ENCODE measurements around the gene KLF2. TPM values are rescaled to one million over a fixed set of nuclear protein-coding genes. Genes with fewer than 3 reads are reported as not detected.
A peak's percentile ranks its signal among the peaks of the same experiment; 100 is the strongest.

Gene KLF2
- 39.9 TPM for polyA plus RNA-seq (2013, experiment 1 of 2)
- 38.0 TPM for polyA plus RNA-seq (2013, experiment 2 of 2)

GRCh38 chr19:16324384-16325160 lies at the start of gene KLF2:
TSS of gene KLF2 (plus strand) at chr19:16324826. CDS start at chr19:16324924, 98 bp downstream.
- under 1% methylated on average over 69 of the region's 105 CpGs for WGBS
- Histone ChIP-seq H2BK15ac (ENCODE audit: low read depth, poor library complexity, severe bottlenecking) (peak within 1 kb of the TSS; percentile 44), H2AK5ac (ENCODE audit: low read length, severe bottlenecking) (no peak within 1 kb of the TSS), H4K8ac (ENCODE audit: low read length) (peak within 1 kb of the TSS; percentile 83), H3K27me3 (ENCODE audit: control insufficient read depth in 1 of 2, insufficient read depth in 1 of 2, low read length in 2 of 2) (peaks cover 1 to 5% of the 10 kb centered on the region in 2 experiments), H3K18ac (ENCODE audit: low read depth in 1 of 2, low read length in 2 of 2) (peak within 1 kb of the TSS; percentile 95 to 100), H3K9me3 (ENCODE audit: control insufficient read depth, low read length) (no peaks in the 10 kb centered on the region), H3K4me3 (ENCODE audit: insufficient read depth in 1 of 2, low read depth in 1 of 2, low read length in 2 of 2) (peak within 1 kb of the TSS; percentile 77 to 78), H4K91ac (ENCODE audit: low read length) (peak within 1 kb of the TSS; percentile 43), H3K27ac (ENCODE audit: low read length, poor library complexity, severe bottlenecking) (no peak within 1 kb of the TSS), H3K79me1 (replicated peaks; ENCODE audit: low read length, poor library complexity, severe bottlenecking) (peaks cover 3% of the 10 kb centered on the region), H2BK12ac (ENCODE audit: low read length in 2 of 2) (peak within 1 kb of the TSS in 1 of 2 experiments; percentile 79), H3K4me2 (ENCODE audit: low read length, poor library complexity, severe bottlenecking) (peak within 1 kb of the TSS; percentile 96), H3K4ac (ENCODE audit: low read depth in 1 of 2, low read length in 2 of 2) (peak within 1 kb of the TSS; percentile 69 to 77), H3K36me3 (ENCODE audit: control insufficient read depth in 1 of 2, insufficient read depth in 2 of 2, low read depth in 1 of 2, low read length in 2 of 2) (peaks cover 5 to 14% of the 10 kb centered on the region in 2 experiments), H2BK120ac (ENCODE audit: low read depth, low read length) (peak within 1 kb of the TSS; percentile 71), H2BK5ac (ENCODE audit: low read depth, low read length, poor library complexity, severe bottlenecking) (no peak within 1 kb of the TSS), H3K4me1 (ENCODE audit: control insufficient read depth, insufficient read depth, low read depth, low read length) (peaks cover 26% of the 10 kb centered on the region), H3K9ac (ENCODE audit: low read length) (peak within 1 kb of the TSS; percentile 95), H3K14ac (ENCODE audit: low read length in 2 of 2) (peak within 1 kb of the TSS in 1 of 2 experiments; percentile 79), H3K23ac (ENCODE audit: low read length in 2 of 2) (peak within 1 kb of the TSS; percentile 85 to 91), H2AFZ (ENCODE audit: low read depth, low read length) (peak within 1 kb of the TSS; percentile 79)
- DNase-seq = peak; percentile 92

- Histone ChIP-seq H2BK120ac (ENCODE audit: low read depth, low read length) (no peak overlapping the region), H2BK15ac (ENCODE audit: low read depth, poor library complexity, severe bottlenecking) (no peak overlapping the region), H4K8ac (ENCODE audit: low read length) (no peak overlapping the region), H2AK5ac (ENCODE audit: low read length, severe bottlenecking) (no peak overlapping the region), H3K4me3 (ENCODE audit: insufficient read depth in 1 of 2, low read depth in 1 of 2, low read length in 2 of 2) (no peak overlapping the region), H3K36me3 (ENCODE audit: control insufficient read depth in 1 of 2, insufficient read depth in 2 of 2, low read depth in 1 of 2, low read length in 2 of 2) (no peaks in the 10 kb centered on the region), H3K27me3 (ENCODE audit: control insufficient read depth in 1 of 2, insufficient read depth in 1 of 2, low read length in 2 of 2) (peaks cover 0 to 34% of the 10 kb centered on the region in 2 experiments), H3K14ac (ENCODE audit: low read length in 2 of 2) (no peak overlapping the region), H2AFZ (ENCODE audit: low read depth, low read length) (no peak overlapping the region), H2BK12ac (ENCODE audit: low read length in 2 of 2) (no peak overlapping the region), H3K4ac (ENCODE audit: low read depth in 1 of 2, low read length in 2 of 2) (no peak overlapping the region), H3K4me1 (ENCODE audit: control insufficient read depth, insufficient read depth, low read depth, low read length) (peaks cover 8% of the 10 kb centered on the region), H2BK5ac (ENCODE audit: low read depth, low read length, poor library complexity, severe bottlenecking) (no peak overlapping the region), H3K18ac (ENCODE audit: low read depth in 1 of 2, low read length in 2 of 2) (no peak overlapping the region), H3K9me3 (ENCODE audit: control insufficient read depth, low read length) (no peaks in the 10 kb centered on the region), H3K23ac (ENCODE audit: low read length in 2 of 2) (no peak overlapping the region), H3K27ac (ENCODE audit: low read length, poor library complexity, severe bottlenecking) (no peak overlapping the region), H3K9ac (ENCODE audit: low read length) (no peak overlapping the region), H4K91ac (ENCODE audit: low read length) (no peak overlapping the region), H3K4me2 (ENCODE audit: low read length, poor library complexity, severe bottlenecking) (no peak overlapping the region), H3K79me1 (replicated peaks; ENCODE audit: low read length, poor library complexity, severe bottlenecking) (no peaks in the 10 kb centered on the region)
- DNase-seq = no peak
- WGBS = 93% methylated on average over 4 of the region's 4 CpGs
Measured at GRCh38 chr19:16280306-16280705, 44.3 kb upstream of the KLF2 start.

DNA sequence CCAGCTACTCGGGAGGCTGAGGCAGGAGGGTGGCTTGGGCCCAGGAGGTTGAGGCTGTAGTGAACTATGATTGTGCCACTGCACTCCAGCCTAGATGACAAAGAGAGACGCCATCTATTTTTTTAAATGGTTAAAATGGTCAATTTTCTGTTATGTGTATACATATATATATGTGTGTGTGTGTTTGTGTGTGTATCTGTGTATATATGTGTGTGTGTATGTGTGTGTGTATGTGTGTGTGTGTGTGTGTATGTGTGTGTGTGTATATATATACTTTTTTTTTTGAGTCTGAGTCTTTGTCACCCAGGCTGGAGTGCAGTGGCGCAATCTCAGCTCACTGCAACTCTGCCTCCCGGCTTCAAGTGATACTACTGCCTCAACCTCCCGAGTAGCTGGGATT lies 42.9 kb upstream of the KLF2 start:
- 95% methylated on average over 4 of the region's 5 CpGs for WGBS
- Histone ChIP-seq H3K18ac (ENCODE audit: low read depth in 1 of 2, low read length in 2 of 2) (no peak overlapping the region), H3K27ac (ENCODE audit: low read length, poor library complexity, severe bottlenecking) (no peak overlapping the region), H2AFZ (ENCODE audit: low read depth, low read length) (no peak overlapping the region), H4K8ac (ENCODE audit: low read length) (no peak overlapping the region), H2BK5ac (ENCODE audit: low read depth, low read length, poor library complexity, severe bottlenecking) (no peak overlapping the region), H2AK5ac (ENCODE audit: low read length, severe bottlenecking) (no peak overlapping the region), H3K14ac (ENCODE audit: low read length in 2 of 2) (no peak overlapping the region), H3K4ac (ENCODE audit: low read depth in 1 of 2, low read length in 2 of 2) (no peak overlapping the region), H2BK15ac (ENCODE audit: low read depth, poor library complexity, severe bottlenecking) (no peak overlapping the region), H3K9me3 (ENCODE audit: control insufficient read depth, low read length) (no peaks in the 10 kb centered on the region), H3K27me3 (ENCODE audit: control insufficient read depth in 1 of 2, insufficient read depth in 1 of 2, low read length in 2 of 2) (peaks cover 8 to 37% of the 10 kb centered on the region in 2 experiments), H2BK12ac (ENCODE audit: low read length in 2 of 2) (no peak overlapping the region), H3K4me2 (ENCODE audit: low read length, poor library complexity, severe bottlenecking) (no peak overlapping the region), H3K36me3 (ENCODE audit: control insufficient read depth in 1 of 2, insufficient read depth in 2 of 2, low read depth in 1 of 2, low read length in 2 of 2) (no peaks in the 10 kb centered on the region), H3K23ac (ENCODE audit: low read length in 2 of 2) (no peak overlapping the region), H4K91ac (ENCODE audit: low read length) (no peak overlapping the region), H3K79me1 (replicated peaks; ENCODE audit: low read length, poor library complexity, severe bottlenecking) (no peaks in the 10 kb centered on the region), H3K4me1 (ENCODE audit: control insufficient read depth, insufficient read depth, low read depth, low read length) (peaks cover 8% of the 10 kb centered on the region), H3K4me3 (ENCODE audit: insufficient read depth in 1 of 2, low read depth in 1 of 2, low read length in 2 of 2) (no peak overlapping the region), H3K9ac (ENCODE audit: low read length) (no peak overlapping the region), H2BK120ac (ENCODE audit: low read depth, low read length) (no peak overlapping the region)
- no peak for DNase-seq

- no peaks in the 10 kb centered on the region for H3K79me1 ChIP-seq (replicated peaks; ENCODE audit: low read length, poor library complexity, severe bottlenecking)
- peaks cover 8% of the 10 kb centered on the region for H3K4me1 ChIP-seq (ENCODE audit: control insufficient read depth, insufficient read depth, low read depth, low read length)
- H4K91ac ChIP-seq (ENCODE audit: low read length) = no peak overlapping the region
- H3K23ac ChIP-seq (ENCODE audit: low read length in 2 of 2) = no peak overlapping the region
- H4K8ac ChIP-seq (ENCODE audit: low read length) = peak overlapping the region; percentile 63
- H3K27me3 ChIP-seq (ENCODE audit: control insufficient read depth in 1 of 2, insufficient read depth in 1 of 2, low read length in 2 of 2) = peaks cover 17 to 39% of the 10 kb centered on the region in 2 experiments
- 60% methylated on average over 35 of the region's 36 CpGs for WGBS
- no peaks in the 10 kb centered on the region for H3K9me3 ChIP-seq (ENCODE audit: control insufficient read depth, low read length)
- no peaks in the 10 kb centered on the region for H3K36me3 ChIP-seq (ENCODE audit: control insufficient read depth in 1 of 2, insufficient read depth in 2 of 2, low read depth in 1 of 2, low read length in 2 of 2)
- H3K4ac ChIP-seq (ENCODE audit: low read depth in 1 of 2, low read length in 2 of 2) = no peak overlapping the region
- H3K4me2 ChIP-seq (ENCODE audit: low read length, poor library complexity, severe bottlenecking) = peak overlapping the region; percentile 10
- no peak overlapping the region for H3K27ac ChIP-seq (ENCODE audit: low read length, poor library complexity, severe bottlenecking)
- H3K14ac ChIP-seq (ENCODE audit: low read length in 2 of 2) = no peak overlapping the region
- no peak overlapping the region for H2BK5ac ChIP-seq (ENCODE audit: low read depth, low read length, poor library complexity, severe bottlenecking)
- peak overlapping the region in 1 of 2 experiments; percentile 21 for H3K18ac ChIP-seq (ENCODE audit: low read depth in 1 of 2, low read length in 2 of 2)
- H2AK5ac ChIP-seq (ENCODE audit: low read length, severe bottlenecking) = no peak overlapping the region
- peak overlapping the region; percentile 31 for H2AFZ ChIP-seq (ENCODE audit: low read depth, low read length)
- H3K4me3 ChIP-seq (ENCODE audit: insufficient read depth in 1 of 2, low read depth in 1 of 2, low read length in 2 of 2) = peak overlapping the region in 1 of 2 experiments; percentile 70
- no peak overlapping the region for H2BK120ac ChIP-seq (ENCODE audit: low read depth, low read length)
- H3K9ac ChIP-seq (ENCODE audit: low read length) = peak overlapping the region; percentile 88
- H2BK12ac ChIP-seq (ENCODE audit: low read length in 2 of 2) = no peak overlapping the region
- DNase-seq = peak; percentile 35
- H2BK15ac ChIP-seq (ENCODE audit: low read depth, poor library complexity, severe bottlenecking) = no peak overlapping the region
Measured at GRCh38 chr19:16283210-16284061, 41.2 kb upstream of the KLF2 start.
